K562 (cell line): ENCODE results near the gene RBP7. TPM values are rescaled to one million over a fixed set of nuclear protein-coding genes. Genes with fewer than 3 reads are reported as not detected.
A peak's percentile ranks its signal among the peaks of the same experiment; 100 is the strongest.

ENCODE experiments used
- ARNT ChIP-seq, 2 experiments: fragments of 450-650 bp; IDR thresholded peaks; 2 replicates each; pipeline ENCODE4 v1.6.1; 2016; ENCODE audit warnings: mild to moderate bottlenecking in 1 of 2
- CHD7 ChIP-seq: fragments of 200-600 bp; sonication (generic); IDR thresholded peaks from one replicate; pipeline ENCODE4 v1.6.1; 2012; ENCODE audit warnings: mild to moderate bottlenecking, low read depth, low read length, inconsistent platforms
- EGR1 ChIP-seq: fragments of 450-650 bp; conservative IDR thresholded peaks from 2 replicates; pipeline ENCODE4 v1.6.1; 2017; ENCODE audit warnings: mild to moderate bottlenecking
- HDAC8 ChIP-seq: fragments of 450-650 bp; IDR thresholded peaks from 2 replicates; pipeline ENCODE4 v1.6.1; 2016; ENCODE audit warnings: mild to moderate bottlenecking, missing genetic modification characterization, moderate library complexity, missing compliant biosample characterization
- HNRNPUL1 ChIP-seq: fragments of 200-400 bp; formaldehyde crosslinking; IDR thresholded peaks from 2 replicates; pipeline ENCODE4 v1.6.1; 2017; ENCODE audit warnings: low read length
- RB1 ChIP-seq: fragments of 450-650 bp; IDR thresholded peaks from 2 replicates; pipeline ENCODE4 v1.6.1; 2017; ENCODE audit warnings: low read depth, mild to moderate bottlenecking
- RBBP5 ChIP-seq: fragments of 200-600 bp; sonication (generic); IDR thresholded peaks from 2 replicates; pipeline ENCODE4 v1.6.1; 2012; ENCODE audit warnings: borderline replicate concordance, mild to moderate bottlenecking, low read length, control low read depth, inconsistent platforms; ENCODE audit not compliant: insufficient read depth, poor library complexity, severe bottlenecking
- SREBF2 ChIP-seq: sonication (generic); formaldehyde crosslinking; IDR thresholded peaks from 2 replicates; pipeline ENCODE4 v1.4.0; 2020; ENCODE audit warnings: mild to moderate bottlenecking, missing genetic modification reagents
- TGIF2 ChIP-seq: sonication (generic); formaldehyde crosslinking; IDR thresholded peaks from 2 replicates; pipeline ENCODE4 v1.8.1; 2022; ENCODE audit warnings: mild to moderate bottlenecking, missing genetic modification reagents, moderate library complexity
- ZNF12 ChIP-seq: sonication (generic); formaldehyde crosslinking; IDR thresholded peaks from 2 replicates; pipeline ENCODE4 v1.4.0; 2020; ENCODE audit warnings: mild to moderate bottlenecking, missing genetic modification reagents
- ZNF431 ChIP-seq: sonication (generic); formaldehyde crosslinking; IDR thresholded peaks from 2 replicates; pipeline ENCODE4 v1.8.0; 2022; ENCODE audit warnings: mild to moderate bottlenecking, missing genetic modification reagents
- polyA plus RNA-seq, 8 experiments: library from polyadenylated mRNA; depleted of rRNA in 4 of 8; stranded (reverse) in 5 of 8; unstranded in 3 of 8; fragments of >200 nt; fragmentation: Nextera tagmentation in 2 of 8; fragmentation: Illumina TruSeq in 1 of 8; extraction: Ambion mirVana in 2 of 8; extraction: Trizol in 1 of 8; gene quantifications; 2 replicates each; pipeline versions ENCODE4 v1.2.1 to v1.2.3, GENCODE V29; 2011 to 2014; ENCODE audit warnings: inconsistent platforms in 1 of 8, missing spikeins in 1 of 8
- total RNA-seq, 7 experiments: library from RNA; depleted of rRNA in 6 of 7; stranded (reverse); fragments of >200 nt in 6 of 7; fragmentation: Illumina TruSeq in 2 of 7; extraction: Trizol in 2 of 7; gene quantifications; 2 replicates each; pipeline versions ENCODE4 v1.2.1 to v1.2.3, GENCODE V29; 2011 to 2021; ENCODE audit warnings: low replicate concordance in 1 of 7

Gene RBP7
- total and polyA plus RNA-seq, 9 of the 15 experiments (the other 6 are each of a cell fraction or from before 2014, with no cell fraction given), result not detected

- TF ChIP-seq CHD7, result no peak
- peak; percentile 64; the same call in 1 of the 2 replicates for TF ChIP-seq EGR1
- no peak for TF ChIP-seq SREBF2 (CRISPR knock-in tag)
- TF ChIP-seq RBBP5, result peak; percentile 85
- no peak for TF ChIP-seq HDAC8 (tag)
- TF ChIP-seq ARNT (IDR thresholded peaks at IDR 0.05), result no peak; a peak in 1 of 4 replicates
- no peak for TF ChIP-seq TGIF2 (CRISPR knock-in tag)
- no peak for TF ChIP-seq ZNF431 (CRISPR knock-in tag)
- no peak for TF ChIP-seq HNRNPUL1
- no peak for TF ChIP-seq ZNF12 (CRISPR knock-in tag)
- TF ChIP-seq RB1, result peak; percentile 98
These were observed 35.7 kb downstream of the RBP7 start, which contains the start of gene UBE4B (continued) for GRCh38 chr1:10032590-10033358.
